CD8-positive, alpha-beta memory T cell (primary cell): ENCODE measurements around the gene MYO15B. TPM values are rescaled to one million over a fixed set of nuclear protein-coding genes. Genes with fewer than 3 reads are reported as not detected.

Source experiments
- CTCF ChIA-PET: fragments of 350-600 bp; sonication (Branson Sonifier 250); formaldehyde crosslinking; loops from one replicate; lab custom pipeline; 2021; ENCODE audit warnings: antibody characterized with exemption; lab: Charles Lee
- POLR2A ChIA-PET: fragments of 350-600 bp; sonication (Branson Sonifier 250); formaldehyde crosslinking; loops from one replicate; lab custom pipeline; 2021; ENCODE audit warnings: antibody characterized with exemption; lab: Charles Lee
- DNase-seq, 5 donors: peaks; one replicate each; pipeline versions ENCODE4 v3.0.0 to v3.0.0-alpha.2; 2020 to 2022; ENCODE audit warnings: mixed read lengths in 1 of 5
- H3K27ac ChIP-seq: one replicate; pipeline ENCODE4 v1.7.0; 2013; ENCODE audit warnings: low read depth, mild to moderate bottlenecking, low read length, moderate library complexity
- H3K27me3 ChIP-seq: 2 replicates; pipeline ENCODE4 v1.7.0; 2013; ENCODE audit warnings: low read length, mild to moderate bottlenecking; ENCODE audit not compliant: insufficient read depth, poor library complexity, severe bottlenecking
- H3K36me3 ChIP-seq: 2 replicates; pipeline ENCODE4 v1.7.0; 2013; ENCODE audit warnings: mild to moderate bottlenecking, low read length, moderate library complexity; ENCODE audit not compliant: insufficient read depth
- H3K4me1 ChIP-seq: 2 replicates; pipeline ENCODE4 v1.7.0; 2013; ENCODE audit warnings: mild to moderate bottlenecking, low read length, moderate library complexity; ENCODE audit not compliant: insufficient read depth
- H3K4me3 ChIP-seq: 2 replicates; pipeline ENCODE4 v1.7.0; 2013; ENCODE audit warnings: mild to moderate bottlenecking, low read length
- H3K9me3 ChIP-seq: 2 replicates; pipeline ENCODE4 v1.7.0; 2013; ENCODE audit warnings: mild to moderate bottlenecking, low read length
- H3K27ac Mint-ChIP-seq, 8 donors: one replicate each; pipeline ENCODE4 v1.8.0; 2020 to 2021; ENCODE audit warnings: mixed read lengths in 8 of 8, mild to moderate bottlenecking in 6 of 8, inconsistent platforms in 3 of 8, moderate library complexity in 3 of 8
- H3K27me3 Mint-ChIP-seq, 2 donors: one replicate each; pipeline ENCODE4 v1.8.0; 2020 to 2021; ENCODE audit warnings: mixed read lengths in 2 of 2, mild to moderate bottlenecking in 1 of 2, moderate library complexity in 1 of 2
- H3K36me3 Mint-ChIP-seq, 3 donors: one replicate each; pipeline ENCODE4 v1.8.0; 2020 to 2021; ENCODE audit warnings: mixed read lengths in 3 of 3, inconsistent platforms in 1 of 3, mild to moderate bottlenecking in 1 of 3
- H3K4me1 Mint-ChIP-seq, 3 donors: one replicate each; pipeline ENCODE4 v1.8.0; 2020 to 2021; ENCODE audit warnings: mixed read lengths in 3 of 3, inconsistent platforms in 1 of 3, mild to moderate bottlenecking in 1 of 3
- H3K4me3 Mint-ChIP-seq, 7 donors: one replicate each; pipeline ENCODE4 v1.8.0; 2020 to 2021; ENCODE audit warnings: mixed read lengths in 7 of 7, mild to moderate bottlenecking in 6 of 7, moderate library complexity in 4 of 7, inconsistent platforms in 2 of 7
- H3K9me3 Mint-ChIP-seq, 5 donors: one replicate each; pipeline ENCODE4 v1.8.0; 2020 to 2022; ENCODE audit warnings: mixed read lengths in 5 of 5, mild to moderate bottlenecking in 3 of 5, moderate library complexity in 2 of 5, inconsistent platforms in 1 of 5
- polyA plus RNA-seq: library from polyadenylated mRNA; unstranded; fragments of 300-500 nt; fragmentation: Illumina TruSeq; gene quantifications from one replicate; pipeline ENCODE4 v1.2.3, GENCODE V29; 2021
- total RNA-seq, 2 experiments: library from RNA; stranded (reverse); gene quantifications; one replicate each; pipeline ENCODE4 v1.2.3, GENCODE V29; 2021

Gene MYO15B
- total and polyA plus RNA-seq, 3 experiments from 2014 or later: 1.6 to 33.3 (median 26.1) TPM

GRCh38 chr17:75652341-75652740 lies 64.7 kb downstream of the MYO15B start:
- Mint-ChIP-seq H3K9me3 (no peaks in the 10 kb centered on the region), H3K27ac (peak overlapping the region in 2 of 8 donors; percentile 29 to 37), H3K4me3 (no peak overlapping the region), H3K27me3 (peaks cover 0 to 2% of the 10 kb centered on the region in 2 donors), H3K4me1 (peaks cover 0 to 7% (median 4%) of the 10 kb centered on the region in 3 donors), H3K36me3 (peaks cover 0 to 64% (median 10%) of the 10 kb centered on the region in 3 donors)
- Histone ChIP-seq H3K9me3 (no peaks in the 10 kb centered on the region), H3K4me1 (no peaks in the 10 kb centered on the region), H3K27ac (no peak overlapping the region), H3K36me3 (peaks cover 8% of the 10 kb centered on the region), H3K27me3 (no peaks in the 10 kb centered on the region), H3K4me3 (no peak overlapping the region)
- POLR2A ChIA-PET: no interaction called here
- CTCF ChIA-PET: interaction anchor here (1.0 to 2.9 kb wide), 4 partner anchors 14 to 22 kb away, joined by 3 to 11 read pairs (median 3); partner anchors contain the start of gene SMIM5
- DNase-seq: no peak

- H3K27me3 ChIP-seq: no peaks in the 10 kb centered on the region
- Mint-ChIP-seq H3K9me3 (no peaks in the 10 kb centered on the region), H3K36me3 (peaks cover 0 to 61% (median 9%) of the 10 kb centered on the region in 3 donors), H3K4me3 (no peak overlapping the region), H3K27me3 (peaks cover 0 to 2% of the 10 kb centered on the region in 2 donors), H3K4me1 (peaks cover 0 to 7% (median 4%) of the 10 kb centered on the region in 3 donors), H3K27ac (peak overlapping the region in 1 of 8 donors; percentile 68)
- POLR2A ChIA-PET: no interaction called here
- CTCF ChIA-PET: interaction anchor here (1.0 to 2.9 kb wide), 4 partner anchors 19 to 86 kb away, joined by 3 to 11 read pairs (median 3); partner anchors contain the start of gene SMIM5
- DNase-seq: peak in 2 of 5 donors; percentile 10 to 36
- no peak overlapping the region for H3K4me3 ChIP-seq
- no peaks in the 10 kb centered on the region for H3K9me3 ChIP-seq
- H3K36me3 ChIP-seq: peaks cover 8% of the 10 kb centered on the region
- no peaks in the 10 kb centered on the region for H3K4me1 ChIP-seq
- H3K27ac ChIP-seq: no peak overlapping the region
These were observed 65.4 kb downstream of the MYO15B start for GRCh38 chr17:75652934-75653549.

- Mint-ChIP-seq H3K27me3 (peaks cover 0 to 2% of the 10 kb centered on the region in 2 donors), H3K27ac (no peak overlapping the region), H3K4me3 (no peak overlapping the region), H3K36me3 (peaks cover 0 to 61% (median 5%) of the 10 kb centered on the region in 3 donors), H3K4me1 (peaks cover 0 to 7% (median 4%) of the 10 kb centered on the region in 3 donors), H3K9me3 (no peaks in the 10 kb centered on the region)
- DNase-seq: no peak
- H3K27ac ChIP-seq: no peak overlapping the region
- no peak overlapping the region for H3K4me3 ChIP-seq
- POLR2A ChIA-PET: no interaction called here
- peaks cover 8% of the 10 kb centered on the region for H3K36me3 ChIP-seq
- H3K4me1 ChIP-seq: no peaks in the 10 kb centered on the region
- H3K9me3 ChIP-seq: no peaks in the 10 kb centered on the region
- H3K27me3 ChIP-seq: no peaks in the 10 kb centered on the region
- CTCF ChIA-PET: interaction anchor here (0.8 to 1.5 kb wide), 5 partner anchors 21 to 95 kb away, joined by 3 to 5 read pairs (median 3); partner anchors contain the start of gene SMIM5
These were observed 66.6 kb downstream of the MYO15B start for GRCh38 chr17:75654176-75654575.

GRCh38 chr17:75658237-75658636 lies 70.6 kb downstream of the MYO15B start:
- no peaks in the 10 kb centered on the region for H3K9me3 Mint-ChIP-seq
- POLR2A ChIA-PET: no interaction called here
- peaks cover 22% of the 10 kb centered on the region for H3K36me3 ChIP-seq

GRCh38 chr17:75661531-75661930 lies 73.9 kb downstream of the MYO15B start:
- DNase-seq: no peak
- H3K27me3 ChIP-seq: no peaks in the 10 kb centered on the region
- Mint-ChIP-seq H3K4me3 (peak overlapping the region in 1 of 7 donors; percentile 65), H3K4me1 (peaks cover 3 to 9% (median 5%) of the 10 kb centered on the region in 3 donors), H3K9me3 (no peaks in the 10 kb centered on the region), H3K36me3 (peaks cover 8 to 53% (median 15%) of the 10 kb centered on the region in 3 donors), H3K27me3 (no peaks in the 10 kb centered on the region), H3K27ac (no peak overlapping the region)
- H3K27ac ChIP-seq: no peak overlapping the region
- H3K4me3 ChIP-seq: no peak overlapping the region
- H3K4me1 ChIP-seq: peaks cover 9% of the 10 kb centered on the region
- no peaks in the 10 kb centered on the region for H3K9me3 ChIP-seq
- H3K36me3 ChIP-seq: peaks cover 22% of the 10 kb centered on the region
- ChIA-PET POLR2A (no interaction called here), CTCF (interaction anchor here (0.6 to 2.9 kb wide), 3 partner anchors 11 to 92 kb away, joined by 3 to 8 read pairs (median 3); no protein-coding TSS in a partner anchor)

More at GRCh38 chr17:75658237-75658636, 70.6 kb downstream of the MYO15B start:
- Histone ChIP-seq H3K9me3 (no peaks in the 10 kb centered on the region), H3K4me3 (no peak overlapping the region), H3K4me1 (no peaks in the 10 kb centered on the region), H3K27me3 (no peaks in the 10 kb centered on the region), H3K27ac (no peak overlapping the region)
- Mint-ChIP-seq H3K4me3 (no peak overlapping the region), H3K4me1 (peaks cover 0 to 1% (median 0%) of the 10 kb centered on the region in 3 donors), H3K36me3 (peaks cover 4 to 60% (median 11%) of the 10 kb centered on the region in 3 donors), H3K27me3 (no peaks in the 10 kb centered on the region), H3K27ac (no peak overlapping the region)
- CTCF ChIA-PET: interaction anchor here (0.9 to 2.9 kb wide), 3 partner anchors 25 to 95 kb away, joined by 4 to 8 read pairs (median 7); partner anchors contain the start of gene SMIM5
- no peak for DNase-seq

- H3K27ac Mint-ChIP-seq: no peak overlapping the region
These were observed 74.9 kb downstream of the MYO15B start for GRCh38 chr17:75662511-75662910.

GRCh38 chr17:75664099-75664549 lies 76.5 kb downstream of the MYO15B start:
- no peaks in the 10 kb centered on the region for H3K9me3 Mint-ChIP-seq
- Histone ChIP-seq H3K4me3 (no peak overlapping the region), H3K27ac (no peak overlapping the region), H3K9me3 (no peaks in the 10 kb centered on the region), H3K4me1 (peaks cover 28% of the 10 kb centered on the region), H3K36me3 (peaks cover 22% of the 10 kb centered on the region), H3K27me3 (no peaks in the 10 kb centered on the region)
- CTCF ChIA-PET: interaction anchor here (1.3 kb wide), 1 partner anchor 89 kb away, joined by 3 read pairs; no protein-coding TSS in a partner anchor
- peaks cover 8 to 48% (median 16%) of the 10 kb centered on the region in 3 donors for H3K36me3 Mint-ChIP-seq
- no peak overlapping the region for H3K27ac Mint-ChIP-seq
- H3K27me3 Mint-ChIP-seq: no peaks in the 10 kb centered on the region
- H3K4me3 Mint-ChIP-seq: no peak overlapping the region
- H3K4me1 Mint-ChIP-seq: peaks cover 3 to 9% (median 5%) of the 10 kb centered on the region in 3 donors
- DNase-seq: no peak
- POLR2A ChIA-PET: no interaction called here

More at GRCh38 chr17:75662511-75662910, 74.9 kb downstream of the MYO15B start:
- Mint-ChIP-seq H3K27me3 (no peaks in the 10 kb centered on the region), H3K9me3 (no peaks in the 10 kb centered on the region), H3K36me3 (peaks cover 8 to 47% (median 15%) of the 10 kb centered on the region in 3 donors), H3K4me3 (no peak overlapping the region), H3K4me1 (peaks cover 3 to 9% (median 5%) of the 10 kb centered on the region in 3 donors)
- Histone ChIP-seq H3K27me3 (no peaks in the 10 kb centered on the region), H3K9me3 (no peaks in the 10 kb centered on the region), H3K4me3 (no peak overlapping the region), H3K27ac (no peak overlapping the region), H3K36me3 (peaks cover 22% of the 10 kb centered on the region), H3K4me1 (peaks cover 14% of the 10 kb centered on the region)
- CTCF ChIA-PET: interaction anchor here (2.9 kb wide), 1 partner anchor 12 kb away, joined by 8 read pairs; no protein-coding TSS in a partner anchor
- no peak for DNase-seq
- POLR2A ChIA-PET: no interaction called here
